ENCODE results near the gene SLC52A3. TPM values are rescaled to one million over a fixed set of nuclear protein-coding genes. Genes with fewer than 3 reads are reported as not detected.

SLC52A3 gene
- total RNA-seq, 3 donors from 2014 or later: 12.0 to 48.6 (median 15.4) TPM

GRCh38 chr20:764255-764654 lies 4.0 kb downstream of the SLC52A3 start:
- DNase-seq (no peak), ATAC-seq (no peak)
- intact Hi-C loops (cut with DNase I, micrococcal nuclease): no loop called here
- Histone ChIP-seq H3K4me3 (no peak overlapping the region), H3K4me1 (ENCODE audit: low read depth) (peaks cover 3% of the 10 kb centered on the region), H3K9me3 (no peaks in the 10 kb centered on the region), H3K36me3 (ENCODE audit: low read depth) (no peaks in the 10 kb centered on the region)
- no peak for TF ChIP-seq CTCF (IDR thresholded peaks at IDR 0.05)

- H3K4me3 ChIP-seq: no peak overlapping the region
- DNase-seq (no peak), ATAC-seq (peak; percentile 7)
- no peaks in the 10 kb centered on the region for H3K9me3 ChIP-seq
- no peaks in the 10 kb centered on the region for H3K36me3 ChIP-seq (ENCODE audit: low read depth)
- H3K4me1 ChIP-seq (ENCODE audit: low read depth): no peaks in the 10 kb centered on the region
- TF ChIP-seq CTCF (IDR thresholded peaks at IDR 0.05): no peak
- intact Hi-C loops (cut with DNase I, micrococcal nuclease): no loop called here
Observed at GRCh38 chr20:761418-762381, 6.6 kb downstream of the SLC52A3 start.

- Histone ChIP-seq H3K4me3 (no peak overlapping the region), H3K9me3 (no peaks in the 10 kb centered on the region), H3K4me1 (ENCODE audit: low read depth) (no peaks in the 10 kb centered on the region), H3K36me3 (ENCODE audit: low read depth) (no peaks in the 10 kb centered on the region)
- peak in 2 of 3 donors; percentile 36 to 45 for DNase-seq
- intact Hi-C loops (cut with DNase I, micrococcal nuclease): no loop called here
- ATAC-seq: peak; percentile 58
- TF ChIP-seq CTCF (IDR thresholded peaks at IDR 0.05): peak; percentile 27
Observed at GRCh38 chr20:760751-761417, 7.4 kb downstream of the SLC52A3 start.

- TF ChIP-seq CTCF (IDR thresholded peaks at IDR 0.05): no peak
- no peaks in the 10 kb centered on the region for H3K9me3 ChIP-seq
- intact Hi-C loops (cut with DNase I, micrococcal nuclease): no loop called here
- no peaks in the 10 kb centered on the region for H3K36me3 ChIP-seq (ENCODE audit: low read depth)
- no peak for DNase-seq
- H3K4me1 ChIP-seq (ENCODE audit: low read depth): no peaks in the 10 kb centered on the region
- ATAC-seq: no peak
- no peak overlapping the region for H3K4me3 ChIP-seq
Observed at GRCh38 chr20:757506-757905, 10.8 kb downstream of the SLC52A3 start.

- no peak for ATAC-seq
- no peak for TF ChIP-seq CTCF (IDR thresholded peaks at IDR 0.05)
- Histone ChIP-seq H3K9me3 (no peaks in the 10 kb centered on the region), H3K4me3 (no peak overlapping the region), H3K4me1 (ENCODE audit: low read depth) (no peaks in the 10 kb centered on the region), H3K36me3 (ENCODE audit: low read depth) (no peaks in the 10 kb centered on the region)
- DNase-seq: no peak
- intact Hi-C loops (cut with DNase I, micrococcal nuclease): no loop called here
Observed at GRCh38 chr20:755941-756340, 12.4 kb downstream of the SLC52A3 start.
